ENCODE measurements around the gene XPO6. TPM values are rescaled to one million over a fixed set of nuclear protein-coding genes. Genes with fewer than 3 reads are reported as not detected.

XPO6 gene
- total RNA-seq, 3 donors from 2014 or later: 97.6 to 138 (median 114) TPM

DNA sequence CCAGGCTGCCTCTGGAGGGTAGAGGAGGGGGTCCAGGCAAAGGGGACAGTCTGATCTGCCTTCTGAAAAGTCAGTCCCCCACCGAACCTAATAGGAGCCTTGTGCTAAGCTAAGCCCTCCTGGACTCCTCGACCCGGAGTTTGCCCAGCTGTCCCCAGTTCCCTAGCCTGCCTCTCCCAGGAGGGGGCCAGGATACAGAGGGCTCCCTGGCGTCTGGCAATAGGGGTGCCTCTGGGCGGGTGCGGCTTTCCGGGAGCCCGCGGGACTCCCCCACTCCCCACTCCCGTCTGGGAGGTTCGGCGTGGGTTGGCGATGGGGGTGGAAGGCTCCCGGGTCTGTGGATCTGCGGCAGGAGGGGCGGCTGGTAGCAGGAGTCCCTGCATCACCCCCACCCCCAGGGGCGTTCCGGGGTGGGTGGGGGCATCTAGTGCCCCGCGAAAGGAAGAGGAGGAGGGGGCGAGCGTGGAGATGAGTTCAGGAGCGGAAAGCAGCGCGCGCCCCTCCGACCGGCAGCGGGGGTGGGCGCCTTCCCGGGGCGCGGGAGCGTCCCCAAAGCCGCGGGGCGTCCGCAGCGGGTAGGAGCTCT is 149.4 kb downstream of the XPO6 start:
- DNase-seq: peak in 1 of 3 donors; percentile 35
- Histone ChIP-seq H3K36me3 (ENCODE audit: low read depth) (no peaks in the 10 kb centered on the region), H3K4me1 (ENCODE audit: low read depth) (no peaks in the 10 kb centered on the region), H3K9me3 (no peaks in the 10 kb centered on the region), H3K4me3 (no peak overlapping the region)
- no peak for ATAC-seq
- no peak for TF ChIP-seq CTCF (IDR thresholded peaks at IDR 0.05)
- intact Hi-C loops (cut with DNase I, micrococcal nuclease): no loop called here

DNA sequence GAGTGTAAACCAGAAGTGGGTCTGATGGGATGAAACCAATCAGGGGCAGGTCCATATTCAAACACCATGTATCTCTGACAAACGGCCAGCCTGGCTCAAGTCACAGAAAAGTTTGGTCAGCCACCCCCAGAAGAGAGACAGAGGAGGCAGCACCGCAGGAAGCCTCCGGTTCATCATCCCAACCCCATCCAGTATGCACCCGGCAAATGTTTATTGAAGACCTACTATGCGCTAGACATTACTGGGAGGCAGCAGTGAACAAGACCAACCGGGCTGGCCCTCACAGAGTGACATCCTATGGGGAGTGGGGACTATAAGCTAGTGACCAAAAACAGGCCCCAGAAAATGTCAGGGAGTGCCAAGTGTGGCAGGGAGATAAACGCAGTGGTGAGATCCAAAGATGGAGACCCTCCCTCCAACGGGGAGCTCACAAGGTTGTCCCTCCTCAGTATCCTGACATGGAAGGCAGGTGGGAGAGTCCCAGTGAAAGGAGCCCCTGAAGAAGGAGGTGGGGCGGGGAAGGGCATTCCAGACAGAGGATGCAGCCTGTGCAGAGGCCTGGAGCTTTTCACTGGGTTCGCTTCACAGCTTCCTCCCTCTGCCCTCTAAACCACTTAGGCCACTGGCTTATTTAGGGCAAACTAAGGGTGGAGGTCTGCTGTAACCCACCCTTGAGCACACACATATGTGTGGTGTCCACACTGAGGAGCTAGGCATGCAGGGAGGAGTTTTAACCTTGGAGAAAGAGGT is 150.2 kb downstream of the XPO6 start:
- intact Hi-C loops (cut with DNase I, micrococcal nuclease): no loop called here
- H3K4me3 ChIP-seq: no peak overlapping the region
- DNase-seq: peak in 1 of 3 donors; percentile 2
- no peak for ATAC-seq
- no peaks in the 10 kb centered on the region for H3K36me3 ChIP-seq (ENCODE audit: low read depth)
- no peaks in the 10 kb centered on the region for H3K9me3 ChIP-seq
- TF ChIP-seq CTCF (IDR thresholded peaks at IDR 0.05): no peak
- no peaks in the 10 kb centered on the region for H3K4me1 ChIP-seq (ENCODE audit: low read depth)

- Histone ChIP-seq H3K4me1 (ENCODE audit: low read depth) (no peaks in the 10 kb centered on the region), H3K9me3 (no peaks in the 10 kb centered on the region), H3K4me3 (no peak overlapping the region), H3K36me3 (ENCODE audit: low read depth) (no peaks in the 10 kb centered on the region)
- no peak for ATAC-seq
- no peak for DNase-seq
- no peak for TF ChIP-seq CTCF (IDR thresholded peaks at IDR 0.05)
- intact Hi-C loops (cut with DNase I, micrococcal nuclease): no loop called here
These were observed 151.8 kb downstream of the XPO6 start for GRCh38 chr16:28059841-28060575.

GRCh38 chr16:28058839-28059589 is 152.8 kb downstream of the XPO6 start:
- no peaks in the 10 kb centered on the region for H3K4me1 ChIP-seq (ENCODE audit: low read depth)
- H3K4me3 ChIP-seq: no peak overlapping the region
- DNase-seq (no peak), ATAC-seq (no peak)
- no peaks in the 10 kb centered on the region for H3K36me3 ChIP-seq (ENCODE audit: low read depth)
- intact Hi-C loops (cut with DNase I, micrococcal nuclease): no loop called here
- H3K9me3 ChIP-seq: no peaks in the 10 kb centered on the region
- no peak for TF ChIP-seq CTCF (IDR thresholded peaks at IDR 0.05)

GRCh38 chr16:28057949-28058348 is 153.8 kb downstream of the XPO6 start:
- ATAC-seq (no peak), DNase-seq (no peak)
- intact Hi-C loops (cut with DNase I, micrococcal nuclease): no loop called here
- Histone ChIP-seq H3K4me3 (no peak overlapping the region), H3K4me1 (ENCODE audit: low read depth) (no peaks in the 10 kb centered on the region), H3K9me3 (no peaks in the 10 kb centered on the region), H3K36me3 (ENCODE audit: low read depth) (no peaks in the 10 kb centered on the region)
- no peak for TF ChIP-seq CTCF (IDR thresholded peaks at IDR 0.05)

Measured in mucosa of descending colon (tissue), 3 donors.